A549 (cell line): Measurements from ENCODE around the gene ARHGAP40. TPM values are rescaled to one million over a fixed set of nuclear protein-coding genes. Genes with fewer than 3 reads are reported as not detected.

ENCODE experiments used
- ATAC-seq, 2 experiments: fragments of 200-7000 bp in 1 of 2; fragments of >200 bp in 1 of 2; cut with Nextera tagmentation in 1 of 2; cut with Tn5 transposase in 1 of 2; 3 replicates each; pipeline versions ENCODE4 v1.8.0 to v1.9.1; 2018 to 2020; ENCODE audit warnings: mild to moderate bottlenecking in 1 of 2, moderate library complexity in 1 of 2
- CTCF ChIA-PET: fragments of 300-600 bp; sonication (Branson Sonifier 250); formaldehyde crosslinking; extraction: SDS; loops from one replicate; lab custom pipeline; 2021; ENCODE audit warnings: antibody characterized with exemption, inconsistent platforms; lab: Yijun Ruan, JAX
- POLR2A ChIA-PET: fragments of 350-600 bp; formaldehyde crosslinking; extraction: SDS; loops from one replicate; lab custom pipeline; 2021; ENCODE audit warnings: antibody characterized with exemption, inconsistent platforms; lab: Yijun Ruan, JAX
- DNase-seq, 2 experiments: peaks; one replicate each; pipeline versions ENCODE4 v3.0.0 to v3.0.0-alpha.2; 2011 to 2016; ENCODE audit warnings: low read depth in 1 of 2, low spot score in 1 of 2
- FAIRE-seq: peaks from 2 replicates; lab custom pipeline; 2011; peaks lifted over from hg19 to GRCh38; lab: Jason Lieb, UNC
- H3K27ac ChIP-seq, 2 experiments: fragments of >200 bp; sonication (Bioruptor Twin); formaldehyde crosslinking; 3 replicates each; pipeline ENCODE4 v1.5.1; 2016 to 2017
- H3K4me1 ChIP-seq: fragments of >200 bp; sonication (Bioruptor Twin); formaldehyde crosslinking; 3 replicates; pipeline ENCODE4 v1.6.1; 2016
- H3K4me2 ChIP-seq: fragments of >200 bp; sonication (Bioruptor Twin); formaldehyde crosslinking; 3 replicates; pipeline ENCODE4 v1.6.1; 2016
- H3K4me3 ChIP-seq: fragments of >200 bp; sonication (Bioruptor Twin); formaldehyde crosslinking; 3 replicates; pipeline ENCODE4 v1.5.1; 2016
- H3K9me3 ChIP-seq: fragments of >200 bp; sonication (Bioruptor Twin); formaldehyde crosslinking; 3 replicates; pipeline ENCODE4 v1.6.1; 2016
- CEBPB ChIP-seq, 2 experiments: fragments of >200 bp in 1 of 2; sonication (Bioruptor Twin) in 1 of 2; formaldehyde crosslinking in 1 of 2; IDR thresholded peaks; 2 replicates each; pipeline ENCODE4 v1.6.1; 2012 to 2016
- CHD2 ChIP-seq: fragments of 150-350 bp; IDR thresholded peaks from 2 replicates; pipeline ENCODE4 v1.6.1; 2014; ENCODE audit warnings: low read length; ENCODE audit not compliant: partially characterized antibody
- EHF ChIP-seq: fragments of 250-450 bp; sonication (Bioruptor Pico); IDR thresholded peaks from 2 replicates; pipeline ENCODE4 v1.5.0; 2020; ENCODE audit warnings: mild to moderate bottlenecking
- ESRRA ChIP-seq: fragments of 150-350 bp; IDR thresholded peaks from 2 replicates; pipeline ENCODE4 v1.6.1; 2014; ENCODE audit warnings: mild to moderate bottlenecking, low read length, borderline replicate concordance
- HEYL ChIP-seq: fragments of 250-450 bp; sonication (Bioruptor Pico); IDR thresholded peaks from 2 replicates; pipeline ENCODE4 v1.8.0; 2021; ENCODE audit warnings: mild to moderate bottlenecking, moderate library complexity
- HOXA7 ChIP-seq: fragments of 250-450 bp; sonication (Bioruptor Pico); IDR thresholded peaks from 2 replicates; pipeline ENCODE4 v1.5.0; 2020; ENCODE audit warnings: mild to moderate bottlenecking, moderate library complexity
- JUNB ChIP-seq: fragments of >200 bp; sonication (Bioruptor Twin); formaldehyde crosslinking; IDR thresholded peaks from 2 replicates; pipeline ENCODE4 v1.6.1; 2016
- KDM1A ChIP-seq: fragments of 200-600 bp; sonication (generic); IDR thresholded peaks from 2 replicates; pipeline ENCODE4 v1.6.1; 2016; ENCODE audit warnings: low read depth, mild to moderate bottlenecking
- KDM5A ChIP-seq: fragments of 200-600 bp; sonication (generic); IDR thresholded peaks from 2 replicates; pipeline ENCODE4 v1.6.1; 2016; ENCODE audit warnings: antibody characterized with exemption, mild to moderate bottlenecking
- MAFK ChIP-seq: fragments of 450-650 bp; IDR thresholded peaks from 2 replicates; pipeline ENCODE4 v1.6.1; 2014; ENCODE audit not compliant: partially characterized antibody
- NFE2L2 ChIP-seq: fragments of 150-350 bp; conservative IDR thresholded peaks from 2 replicates; pipeline ENCODE4 v1.6.1; 2014; ENCODE audit warnings: low read length
- RAD21 ChIP-seq, 2 experiments: fragments of >200 bp in 1 of 2; sonication (Bioruptor Twin) in 1 of 2; formaldehyde crosslinking in 1 of 2; IDR thresholded peaks in 1 of 2; conservative IDR thresholded peaks in 1 of 2; 2 replicates in 1 of 2; 3 replicates in 1 of 2; pipeline ENCODE4 v1.6.1; 2012 to 2018; ENCODE audit warnings: inconsistent platforms in 1 of 2
- SMC3 ChIP-seq: fragments of >200 bp; sonication (Bioruptor Twin); formaldehyde crosslinking; IDR thresholded peaks from 3 replicates; pipeline ENCODE4 v1.6.1; 2018; ENCODE audit warnings: inconsistent platforms
- ZFP36 ChIP-seq: fragments of 450-650 bp; IDR thresholded peaks from 2 replicates; pipeline ENCODE4 v1.6.1; 2014; ENCODE audit warnings: borderline replicate concordance; ENCODE audit not compliant: partially characterized antibody
- WGBS: methylation state at CpG from one replicate; pipeline ENCODE4 v1.1.6; 2017; ENCODE audit errors: missing lambda C conversion rate; 5-methylcytosine and 5-hydroxymethylcytosine counted together
- polyA plus RNA-seq, 4 experiments: library from polyadenylated mRNA; depleted of rRNA in 3 of 4; stranded (reverse); fragments of >200 nt; fragmentation: RNase III in 1 of 4; extraction: RNeasy Plus Mini Kit Qiagen cat#74134 plus additional on column Dnase treatment in 1 of 4; gene quantifications; 2 replicates in 3 of 4; 3 replicates in 1 of 4; pipeline ENCODE4 v1.2.3, GENCODE V29; 2011 to 2017
- TF ChIP-seq, protein P1 (sequence below): fragments of >200 bp; sonication (Bioruptor Twin); formaldehyde crosslinking; IDR thresholded peaks from 3 replicates; pipeline ENCODE4 v1.5.1; 2016
- TF ChIP-seq, protein P2 (sequence below): fragments of 450-650 bp; IDR thresholded peaks from 2 replicates; pipeline ENCODE4 v1.6.1; 2014; ENCODE audit warnings: antibody characterized with exemption

Gene ARHGAP40
- polyA plus RNA-seq, 2 of the 4 experiments (the other 2 are of a cell fraction) = not detected

GRCh38 chr20:38633577-38634093, 32.0 kb downstream of the ARHGAP40 start:
- Histone ChIP-seq H3K9me3 (no peaks in the 10 kb centered on the region), H3K4me3 (no peak overlapping the region), H3K4me2 (peak overlapping the region; percentile 37; the same call in 2 of the 3 replicates), H3K4me1 (peaks cover 14% of the 10 kb centered on the region; the same call in 1 of the 3 replicates), H3K27ac (no peak overlapping the region)
- WGBS = 38% methylated on average over 13 of the region's 13 CpGs
- TF ChIP-seq HOXA7 = no peak
- TF ChIP-seq, protein P1, sequence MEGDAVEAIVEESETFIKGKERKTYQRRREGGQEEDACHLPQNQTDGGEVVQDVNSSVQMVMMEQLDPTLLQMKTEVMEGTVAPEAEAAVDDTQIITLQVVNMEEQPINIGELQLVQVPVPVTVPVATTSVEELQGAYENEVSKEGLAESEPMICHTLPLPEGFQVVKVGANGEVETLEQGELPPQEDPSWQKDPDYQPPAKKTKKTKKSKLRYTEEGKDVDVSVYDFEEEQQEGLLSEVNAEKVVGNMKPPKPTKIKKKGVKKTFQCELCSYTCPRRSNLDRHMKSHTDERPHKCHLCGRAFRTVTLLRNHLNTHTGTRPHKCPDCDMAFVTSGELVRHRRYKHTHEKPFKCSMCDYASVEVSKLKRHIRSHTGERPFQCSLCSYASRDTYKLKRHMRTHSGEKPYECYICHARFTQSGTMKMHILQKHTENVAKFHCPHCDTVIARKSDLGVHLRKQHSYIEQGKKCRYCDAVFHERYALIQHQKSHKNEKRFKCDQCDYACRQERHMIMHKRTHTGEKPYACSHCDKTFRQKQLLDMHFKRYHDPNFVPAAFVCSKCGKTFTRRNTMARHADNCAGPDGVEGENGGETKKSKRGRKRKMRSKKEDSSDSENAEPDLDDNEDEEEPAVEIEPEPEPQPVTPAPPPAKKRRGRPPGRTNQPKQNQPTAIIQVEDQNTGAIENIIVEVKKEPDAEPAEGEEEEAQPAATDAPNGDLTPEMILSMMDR = peak; percentile 71
- no peak for TF ChIP-seq NFE2L2
- TF ChIP-seq SMC3 = peak; percentile 53
- no peak for TF ChIP-seq EHF
- peak; percentile 85 for TF ChIP-seq ZFP36
- TF ChIP-seq MAFK = no peak
- no peak for TF ChIP-seq CEBPB (IDR thresholded peaks at IDR 0.05)
- no peak for TF ChIP-seq CHD2
- TF ChIP-seq KDM1A = peak; percentile 57; the same call in 1 of the 2 replicates
- TF ChIP-seq RAD21 (conservative IDR thresholded peaks at IDR 0.05 in 1 of 2, IDR thresholded peaks at IDR 0.05 in 1 of 2) = peak; percentile 52 to 55; a peak in 4 of 5 replicates
- TF ChIP-seq ESRRA = peak; percentile 57; the same call in 1 of the 2 replicates
- no peak for TF ChIP-seq JUNB
- DNase-seq (peak; percentile 54 to 82), ATAC-seq (peak; percentile 90 to 94), FAIRE-seq (peak; percentile 74)
- CTCF ChIA-PET = interaction anchor here (0.7 to 3.3 kb wide), 19 partner anchors 10 to 174 kb away, joined by 3 to 21 read pairs (median 7); no protein-coding TSS in a partner anchor
- POLR2A ChIA-PET = no interaction called here

DNA sequence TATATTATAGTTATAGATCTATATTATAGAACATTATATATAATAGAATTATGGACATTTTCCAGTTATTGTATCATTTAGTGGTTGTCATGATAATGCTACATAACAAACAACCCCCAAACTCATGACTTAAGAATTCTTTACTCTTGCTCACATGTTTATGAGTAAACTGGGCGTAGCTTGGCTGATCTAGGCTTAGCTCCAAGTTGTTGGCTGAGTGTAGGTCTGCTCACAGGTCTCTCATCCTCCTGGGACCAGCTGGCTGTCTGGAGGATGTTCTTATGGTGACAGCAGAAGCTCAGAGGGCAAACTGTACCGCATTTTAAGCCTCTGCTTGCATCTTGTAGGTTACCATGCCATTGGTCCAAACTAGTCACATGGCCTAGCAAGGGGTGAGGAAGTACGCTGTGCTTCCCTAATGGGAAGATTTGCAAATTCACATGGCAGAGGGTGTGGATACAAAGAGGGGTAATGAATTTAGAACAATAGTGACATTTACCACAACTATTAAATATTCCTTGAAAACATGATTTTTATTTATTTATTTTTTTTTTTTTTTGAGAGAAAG, 34.2 kb downstream of the ARHGAP40 start:
- ATAC-seq = 0 out of 6 replicates have a peak, but pooled peaks of 1 of the 2 experiments have one; percentile 10
- CTCF ChIA-PET = interaction anchor here (0.9 to 2.8 kb wide), 6 partner anchors 8 to 260 kb away, joined by 3 to 10 read pairs (median 4); no protein-coding TSS in a partner anchor
- POLR2A ChIA-PET = no interaction called here
- peaks cover 7% of the 10 kb centered on the region; the same call in 1 of the 3 replicates for H3K4me1 ChIP-seq
- H3K4me2 ChIP-seq = no peak overlapping the region
- no peak overlapping the region for H3K27ac ChIP-seq
- H3K4me3 ChIP-seq = no peak overlapping the region
- FAIRE-seq = no peak
- H3K9me3 ChIP-seq = no peaks in the 10 kb centered on the region
- TF ChIP-seq, protein P2, sequence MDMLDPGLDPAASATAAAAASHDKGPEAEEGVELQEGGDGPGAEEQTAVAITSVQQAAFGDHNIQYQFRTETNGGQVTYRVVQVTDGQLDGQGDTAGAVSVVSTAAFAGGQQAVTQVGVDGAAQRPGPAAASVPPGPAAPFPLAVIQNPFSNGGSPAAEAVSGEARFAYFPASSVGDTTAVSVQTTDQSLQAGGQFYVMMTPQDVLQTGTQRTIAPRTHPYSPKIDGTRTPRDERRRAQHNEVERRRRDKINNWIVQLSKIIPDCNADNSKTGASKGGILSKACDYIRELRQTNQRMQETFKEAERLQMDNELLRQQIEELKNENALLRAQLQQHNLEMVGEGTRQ = 0 out of 2 replicates have a peak, but pooled peaks have one; percentile 24
- TF ChIP-seq ZFP36 = no peak
- DNase-seq = peak in 1 of 2 experiments; percentile 47
- 37% methylated on average over 3 of the region's 3 CpGs for WGBS

DNA sequence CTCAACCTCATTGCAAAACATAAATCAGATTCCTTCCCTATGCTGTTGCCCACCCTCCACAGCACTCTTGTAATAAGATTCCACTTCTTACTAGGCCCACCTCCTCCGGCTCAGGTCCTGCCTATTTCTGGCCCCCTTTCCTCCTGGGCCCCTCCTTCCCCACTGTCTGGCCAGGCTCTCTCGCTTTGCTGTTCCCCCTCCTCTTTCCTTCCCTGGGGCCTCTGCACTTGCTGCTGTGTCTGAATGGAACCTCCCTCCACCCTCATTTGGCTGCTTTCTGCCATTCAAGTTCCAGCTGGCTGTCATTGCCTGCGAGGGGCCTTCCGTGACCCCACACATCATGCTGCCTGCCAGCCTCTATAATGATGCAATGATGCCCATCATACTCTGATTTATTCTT, 38.9 kb downstream of the ARHGAP40 start:
- FAIRE-seq (no peak), DNase-seq (no peak), ATAC-seq (no peak)
- Histone ChIP-seq H3K4me1 (no peaks in the 10 kb centered on the region), H3K9me3 (no peaks in the 10 kb centered on the region), H3K27ac (no peak overlapping the region), H3K4me3 (no peak overlapping the region), H3K4me2 (no peak overlapping the region)
- TF ChIP-seq KDM5A = no peak
- no peak for TF ChIP-seq HEYL (CRISPR knock-in tag)
- WGBS = 77% methylated on average over 4 of the region's 4 CpGs
- ChIA-PET POLR2A (no interaction called here), CTCF (interaction anchor here (0.9 to 14.0 kb wide), 3 partner anchors 18 to 150 kb away, joined by 3 to 253 read pairs (median 3); partner anchors contain the start of gene ACTR5)
